Esophagus squamous epithelium (tissue), 4 donors: Measurements from ENCODE around the gene GUK1.

Experiments
- POLR2A ChIP-seq, 4 donors: fragments of 450-650 bp; IDR thresholded peaks; one replicate each; pipeline ENCODE4 v1.6.1; 2017; ENCODE audit warnings: antibody characterized with exemption in 4 of 4, mild to moderate bottlenecking in 4 of 4, moderate library complexity in 3 of 4
- TF ChIP-seq, protein P1 (sequence below), 6 experiments: fragments of 450-650 bp in 4 of 6; fragments of 200-600 bp in 2 of 6; sonication (generic) in 2 of 6; IDR thresholded peaks; one replicate each; pipeline ENCODE4 v1.5.1; 2016 to 2019; ENCODE audit warnings: antibody characterized with exemption in 6 of 6, mild to moderate bottlenecking in 4 of 6, moderate library complexity in 4 of 6

GRCh38 chr1:228118040-228118439 is 22.0 kb upstream of the GUK1 start:
- TF ChIP-seq, protein P1, sequence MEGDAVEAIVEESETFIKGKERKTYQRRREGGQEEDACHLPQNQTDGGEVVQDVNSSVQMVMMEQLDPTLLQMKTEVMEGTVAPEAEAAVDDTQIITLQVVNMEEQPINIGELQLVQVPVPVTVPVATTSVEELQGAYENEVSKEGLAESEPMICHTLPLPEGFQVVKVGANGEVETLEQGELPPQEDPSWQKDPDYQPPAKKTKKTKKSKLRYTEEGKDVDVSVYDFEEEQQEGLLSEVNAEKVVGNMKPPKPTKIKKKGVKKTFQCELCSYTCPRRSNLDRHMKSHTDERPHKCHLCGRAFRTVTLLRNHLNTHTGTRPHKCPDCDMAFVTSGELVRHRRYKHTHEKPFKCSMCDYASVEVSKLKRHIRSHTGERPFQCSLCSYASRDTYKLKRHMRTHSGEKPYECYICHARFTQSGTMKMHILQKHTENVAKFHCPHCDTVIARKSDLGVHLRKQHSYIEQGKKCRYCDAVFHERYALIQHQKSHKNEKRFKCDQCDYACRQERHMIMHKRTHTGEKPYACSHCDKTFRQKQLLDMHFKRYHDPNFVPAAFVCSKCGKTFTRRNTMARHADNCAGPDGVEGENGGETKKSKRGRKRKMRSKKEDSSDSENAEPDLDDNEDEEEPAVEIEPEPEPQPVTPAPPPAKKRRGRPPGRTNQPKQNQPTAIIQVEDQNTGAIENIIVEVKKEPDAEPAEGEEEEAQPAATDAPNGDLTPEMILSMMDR (IDR thresholded peaks at IDR 0.05), result no peak
- no peak for TF ChIP-seq POLR2A (IDR thresholded peaks at IDR 0.05)
